HG03442 (cell line): ENCODE measurements around the gene RSPH9.

Experiments used
- ATAC-seq: cut with Tn5 transposase; IDR thresholded peaks from one replicate; pipeline ENCODE4 v1.9.1; 2021; ENCODE audit warnings: mild to moderate bottlenecking, moderate library complexity; ENCODE audit not compliant: unreplicated experiment

Gene RSPH9

DNA sequence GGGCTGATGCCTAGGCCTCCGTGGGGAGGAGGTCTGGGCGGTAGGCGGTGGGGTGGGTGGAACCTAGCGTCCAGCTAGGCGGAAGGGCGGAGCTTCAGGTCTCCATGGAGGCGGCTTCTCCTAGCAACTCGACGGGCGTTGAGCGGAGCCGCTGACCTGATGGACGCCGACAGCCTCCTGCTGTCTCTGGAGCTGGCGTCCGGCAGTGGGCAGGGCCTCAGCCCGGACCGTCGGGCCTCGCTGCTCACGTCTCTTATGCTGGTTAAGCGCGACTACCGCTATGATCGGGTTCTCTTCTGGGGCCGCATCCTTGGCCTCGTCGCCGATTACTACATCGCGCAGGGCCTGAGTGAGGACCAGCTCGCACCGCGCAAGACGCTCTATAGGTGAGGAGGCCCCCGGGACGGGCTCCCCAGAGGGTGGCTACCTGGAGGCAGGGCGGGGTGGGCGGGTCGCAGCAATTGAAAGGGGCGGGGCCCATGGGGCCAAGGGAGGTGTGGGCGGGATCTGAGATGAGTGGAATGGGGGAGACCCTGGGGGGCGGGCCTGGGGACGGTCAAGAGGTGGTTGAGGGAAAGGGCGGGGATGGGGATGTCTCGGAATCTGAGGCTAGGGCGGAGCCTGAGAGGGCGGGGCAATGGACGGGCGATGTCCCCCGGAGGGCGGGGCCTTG is at the start of gene RSPH9:
RSPH9 (plus strand) TSS at position 97 of the 673 bp plus-strand sequence; CDS start at position 160, 63 bp downstream.
- no peak for ATAC-seq

- ATAC-seq: no peak
Measured at GRCh38 chr6:43600595-43600994, 44.2 kb upstream of the RSPH9 start.

DNA sequence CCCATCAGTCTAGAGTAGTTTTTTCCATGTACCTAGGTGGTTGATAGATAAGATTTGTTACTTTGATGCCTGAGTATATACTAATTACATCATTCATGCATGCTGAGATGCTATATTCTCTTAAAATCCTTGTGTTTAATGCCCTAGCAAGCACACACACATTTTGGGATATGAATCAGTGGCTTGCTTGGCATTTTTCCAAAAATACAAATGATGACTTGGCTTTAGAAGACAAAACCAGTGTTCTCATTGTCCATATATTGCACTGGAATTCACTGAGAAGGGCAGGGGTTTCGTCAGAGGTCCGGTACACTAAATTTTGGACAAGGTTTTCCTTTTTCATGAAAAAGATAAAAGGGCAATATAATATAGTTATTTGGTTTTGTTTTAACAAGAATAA is 40.7 kb upstream of the RSPH9 start:
- no peak for ATAC-seq

- ATAC-seq: no peak
Measured at GRCh38 chr6:43606019-43606418, 38.8 kb upstream of the RSPH9 start.

DNA sequence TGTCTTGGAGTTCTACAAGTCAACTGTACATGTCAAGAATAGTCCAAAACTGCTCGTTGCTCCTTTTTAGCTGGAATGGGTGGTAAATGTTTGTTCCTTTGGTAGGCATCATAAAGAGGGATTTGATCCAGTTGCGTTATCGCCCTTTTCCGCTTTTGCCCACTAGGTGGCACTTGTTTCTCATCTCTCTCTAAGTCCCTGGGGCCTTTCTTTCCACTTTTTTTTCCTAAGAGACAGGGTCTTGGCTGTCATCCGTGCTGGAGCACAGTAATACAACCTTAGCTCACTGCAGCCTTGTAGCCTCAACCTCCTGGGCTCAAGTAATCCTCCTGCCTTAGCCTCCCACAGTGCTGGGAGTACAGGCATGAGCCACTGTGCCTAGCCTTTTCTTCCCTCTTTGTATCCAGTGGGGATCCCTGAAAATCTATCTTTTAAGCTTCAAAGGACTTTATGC is 36.5 kb upstream of the RSPH9 start:
- no peak for ATAC-seq

DNA sequence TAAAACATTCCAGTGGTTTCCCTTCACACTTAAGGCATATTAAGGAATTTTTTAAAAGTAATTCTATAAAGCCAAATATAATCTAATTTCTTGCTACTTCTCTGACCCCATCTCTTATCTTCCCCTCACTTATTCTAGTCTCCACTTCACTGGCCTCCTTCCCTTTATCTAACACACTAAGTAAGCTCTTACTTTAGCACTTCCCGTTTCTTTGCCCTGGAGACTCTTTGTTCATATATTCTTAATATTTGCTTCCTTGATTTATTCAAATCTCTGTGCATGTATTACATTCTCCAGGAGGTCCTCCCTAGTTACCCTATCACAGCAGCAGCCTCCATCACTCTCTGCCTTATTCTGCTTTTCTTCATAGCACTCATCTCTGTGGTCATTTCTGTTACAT is 36.0 kb upstream of the RSPH9 start:
- ATAC-seq: no peak

- ATAC-seq: no peak
Measured at GRCh38 chr6:43609402-43609801, 35.4 kb upstream of the RSPH9 start.

- ATAC-seq: no peak
Measured at GRCh38 chr6:43610431-43610830, 34.4 kb upstream of the RSPH9 start.

- ATAC-seq: no peak
Measured at GRCh38 chr6:43613721-43614395, 31.0 kb upstream of the RSPH9 start.

DNA sequence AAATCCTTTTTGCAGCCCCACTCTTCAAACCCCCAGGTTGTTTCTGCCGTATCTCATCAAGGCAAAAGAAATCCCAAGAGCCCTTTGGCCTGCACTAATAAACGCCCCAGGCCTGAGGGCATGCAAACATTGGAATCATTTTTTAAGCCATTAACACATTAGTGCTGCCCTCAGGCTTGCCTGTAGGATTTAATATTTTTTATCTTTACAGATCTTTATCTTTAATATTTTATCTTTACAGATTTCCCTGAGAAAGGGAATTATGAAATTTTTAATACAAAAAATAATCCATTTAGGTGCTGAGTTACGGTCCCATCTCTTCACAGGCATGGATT is 30.5 kb upstream of the RSPH9 start:
- ATAC-seq: no peak

DNA sequence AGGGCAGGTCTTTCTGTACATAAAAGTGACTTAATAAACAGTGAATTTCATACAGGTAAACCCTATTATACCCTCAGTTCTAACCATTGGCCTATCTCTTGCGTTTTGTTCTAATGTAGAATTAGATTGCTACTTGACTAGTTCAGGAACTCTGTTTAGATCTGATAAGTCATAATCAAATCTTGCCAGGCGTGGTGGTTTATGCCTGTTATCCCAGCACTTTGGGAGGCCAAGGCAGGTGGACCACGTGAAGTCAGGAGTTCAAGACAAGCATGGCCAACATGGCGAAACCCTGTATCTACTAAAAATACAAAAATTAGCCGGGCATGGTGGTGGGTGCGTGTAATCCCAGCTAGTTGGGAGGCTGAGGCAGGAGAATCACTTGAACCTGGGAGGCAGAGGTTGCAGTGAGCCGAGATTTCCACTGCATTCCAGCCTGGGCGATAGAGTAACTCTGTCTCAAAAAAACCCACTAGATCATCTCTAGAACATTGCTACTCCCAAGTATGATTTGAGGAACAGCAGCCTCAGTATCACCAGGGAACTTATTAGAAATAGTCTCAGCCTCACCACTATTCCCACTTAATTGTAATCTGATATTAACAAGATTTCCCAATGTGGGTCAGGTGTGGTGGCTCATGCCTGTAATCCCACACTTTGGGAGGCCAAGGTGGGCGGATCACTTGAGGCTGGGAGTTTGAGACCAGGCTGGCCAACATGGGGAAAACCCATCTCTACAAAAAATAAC is 27.9 kb upstream of the RSPH9 start:
- no peak for ATAC-seq

DNA sequence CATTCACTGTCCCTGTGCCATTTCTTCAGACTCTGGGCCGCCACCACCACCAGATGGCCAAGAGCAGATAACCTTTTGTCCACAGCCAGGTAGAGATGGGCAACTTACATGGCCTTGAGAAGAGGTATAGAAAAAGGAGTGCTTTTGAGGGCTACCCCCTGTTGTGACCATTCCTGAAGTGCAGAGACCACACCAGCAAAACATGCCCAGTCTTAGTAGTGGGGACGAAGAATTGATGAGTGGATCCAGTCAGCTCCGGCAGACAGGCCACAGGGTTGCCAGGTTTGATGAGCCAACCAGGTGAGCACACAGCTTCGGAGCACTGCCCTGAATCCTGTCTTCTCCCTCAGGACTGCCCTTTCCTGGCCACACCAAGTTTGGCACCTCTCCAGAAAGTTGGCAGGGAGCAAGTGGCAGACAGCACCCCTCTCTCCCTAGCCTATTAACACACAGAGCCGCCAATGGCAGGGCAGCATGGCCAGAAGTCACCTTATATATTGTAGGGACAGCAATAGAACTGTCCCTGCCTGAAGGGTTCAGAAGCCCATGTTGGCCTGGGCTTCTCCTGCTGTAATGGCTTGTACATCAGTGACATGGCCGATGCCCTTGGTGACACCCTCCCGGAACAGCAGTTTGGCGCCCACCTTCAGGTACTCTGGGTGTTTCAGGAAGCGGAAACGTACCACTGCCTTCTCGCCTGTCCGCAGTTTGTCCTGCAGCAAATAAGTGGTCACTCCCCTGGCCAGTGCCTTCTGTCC is 23.6 kb upstream of the RSPH9 start:
- ATAC-seq: no peak

GRCh38 chr6:43621836-43622180 is 23.0 kb upstream of the RSPH9 start:
- ATAC-seq: no peak

- no peak for ATAC-seq
Measured at GRCh38 chr6:43622541-43622940, 22.3 kb upstream of the RSPH9 start.

- ATAC-seq: no peak
Measured at GRCh38 chr6:43623880-43624785, 20.7 kb upstream of the RSPH9 start.

- no peak for ATAC-seq
Measured at GRCh38 chr6:43624786-43625288, 20.0 kb upstream of the RSPH9 start.

DNA sequence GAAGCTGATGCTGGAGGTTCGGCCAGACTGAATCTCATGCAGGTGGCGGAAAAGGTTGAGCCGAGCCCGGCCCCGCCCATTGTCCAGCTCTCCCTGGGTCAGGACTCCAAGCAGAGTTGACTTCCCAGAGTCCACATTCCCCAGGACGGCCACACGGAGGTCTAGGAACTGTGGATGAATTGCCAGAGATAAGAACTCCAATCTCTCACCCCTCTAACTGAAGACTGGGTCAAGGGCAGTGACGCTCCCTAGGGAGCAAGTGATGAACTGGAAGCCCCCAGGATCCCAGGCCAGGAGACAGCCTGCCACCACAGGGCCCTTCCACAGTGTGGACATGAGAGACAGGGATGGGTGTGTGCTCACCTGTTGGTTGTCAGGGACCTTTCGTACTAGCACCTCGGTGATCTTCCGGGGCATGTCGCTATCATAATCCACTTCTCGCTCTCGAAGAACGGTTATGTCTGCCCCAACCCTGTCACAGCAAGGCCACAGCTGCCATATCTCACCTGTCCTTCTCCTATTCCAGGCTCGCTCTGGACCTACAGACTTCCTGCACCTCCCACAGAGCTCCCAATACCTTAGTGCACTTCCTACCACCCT is 19.3 kb upstream of the RSPH9 start:
- ATAC-seq: no peak

DNA sequence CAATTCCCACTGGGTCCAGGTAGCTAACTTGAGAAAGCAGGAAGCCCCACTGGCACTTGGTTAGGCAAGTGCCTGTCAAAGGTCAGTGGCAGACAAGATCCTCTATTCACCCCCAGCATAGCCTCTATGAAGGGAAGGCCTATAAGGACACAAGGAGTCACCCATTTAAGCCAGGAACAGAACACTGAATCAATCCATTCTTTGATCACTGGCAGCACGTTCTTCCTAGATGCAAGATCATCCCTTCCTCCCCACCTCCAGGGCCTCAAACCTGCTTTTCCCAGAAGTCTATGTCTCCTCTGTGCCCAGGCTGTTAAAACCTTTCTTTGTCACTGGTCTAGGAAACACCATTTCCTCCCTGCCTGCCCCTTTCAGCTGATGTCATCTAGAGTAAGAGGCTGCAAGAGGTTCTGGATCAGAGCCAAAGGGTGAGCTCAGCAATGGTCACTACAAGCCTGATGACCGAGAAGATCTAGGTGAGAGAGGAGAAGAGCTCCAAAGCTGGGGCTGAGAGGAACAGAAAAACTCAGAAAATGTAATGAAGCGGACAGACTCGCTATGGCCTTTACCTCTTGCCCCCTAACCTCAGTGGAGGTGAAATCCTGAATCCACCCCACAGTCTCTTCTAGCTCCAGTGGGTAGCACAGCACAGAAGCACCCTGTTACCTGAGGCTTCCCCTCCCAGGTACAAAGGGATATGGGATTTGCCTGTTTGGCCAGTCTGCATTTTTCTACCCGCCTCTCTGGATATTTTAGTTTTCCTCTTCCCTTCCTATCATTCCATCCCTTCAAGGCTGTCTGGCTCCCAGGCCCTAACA is 17.6 kb upstream of the RSPH9 start:
- ATAC-seq: no peak
